Measurements from ENCODE around the gene LRRC72.

GRCh38 chr7:16589881-16590280 lies 63.3 kb downstream of the LRRC72 start:
- TF ChIP-seq CTCF (IDR thresholded peaks at IDR 0.05) = no peak
- TF ChIP-seq POLR2A (IDR thresholded peaks at IDR 0.05) = no peak

Measured in breast epithelium (tissue), 3 donors.